Measurements from ENCODE around the gene OR2A14.
"Not testable (repeated sequence)": the region's sequence is repeated elsewhere in the genome, so short reads cannot be mapped to it uniquely, and the experiment has no call there.

Gene OR2A14

GRCh38 chr7:144148224-144148827 lies 25.4 kb downstream of the OR2A14 start:
- no peak for DNase-seq

GRCh38 chr7:144158861-144159260 lies 35.9 kb downstream of the OR2A14 start:
- DNase-seq, result no peak

- no peak for DNase-seq
Observed at GRCh38 chr7:144164784-144165183, 41.8 kb downstream of the OR2A14 start.

DNA sequence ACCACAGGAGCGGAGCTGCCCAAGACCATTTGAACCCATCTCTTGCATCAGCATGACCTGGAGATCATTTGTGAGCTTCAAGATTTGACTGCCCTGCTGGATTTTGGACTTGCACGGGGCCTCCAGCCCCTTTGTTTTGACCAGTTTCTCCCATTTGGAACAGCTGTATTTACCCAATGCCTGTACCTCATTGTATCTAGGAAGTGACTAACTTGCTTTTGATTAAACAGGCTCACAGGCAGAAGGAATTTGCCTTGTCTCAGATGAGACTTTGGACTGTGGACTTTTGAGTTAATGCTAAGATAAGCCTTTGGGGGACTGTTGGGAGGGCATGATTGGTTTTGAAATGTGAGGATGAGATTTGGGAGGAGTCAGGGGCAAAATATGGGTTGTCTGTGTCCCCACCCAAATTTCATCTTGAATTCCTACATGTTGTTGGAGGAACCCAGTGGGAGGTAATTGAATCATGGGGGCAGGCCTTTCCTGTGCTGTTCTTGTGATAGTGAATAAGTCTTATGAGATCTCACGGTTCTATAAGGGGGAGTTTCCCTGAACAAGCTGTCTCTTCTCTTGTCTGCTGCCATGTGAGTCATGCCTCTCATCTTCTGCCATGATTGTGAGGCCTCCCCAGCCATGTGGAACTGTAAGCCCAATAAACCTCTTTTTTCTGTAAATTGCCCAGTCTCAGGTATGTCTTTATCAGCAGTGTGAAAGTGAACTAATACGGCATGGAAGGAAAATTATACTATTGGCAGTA lies 48.8 kb downstream of the OR2A14 start:
- DNase-seq, result not testable (repeated sequence)

DNA sequence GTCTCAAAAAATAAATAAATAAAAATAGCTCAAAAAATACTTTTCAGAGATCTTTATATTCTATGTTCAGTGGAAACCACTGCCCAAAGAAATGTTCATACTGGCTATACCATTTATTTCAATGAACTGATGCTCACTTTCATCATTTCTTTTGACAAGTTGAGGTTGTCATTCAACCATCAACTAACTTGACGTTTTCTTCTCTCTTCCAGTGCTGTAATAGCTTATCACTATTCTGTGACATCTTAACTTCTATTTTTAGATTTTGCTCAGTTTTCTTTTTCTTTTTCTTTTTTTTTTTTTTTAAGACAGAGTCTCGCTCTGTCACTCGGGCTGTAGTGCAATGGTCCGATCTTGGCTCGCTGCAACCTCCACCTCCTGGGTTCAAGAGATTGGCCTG lies 51.6 kb downstream of the OR2A14 start:
- DNase-seq, result no peak

- DNase-seq, result not testable (repeated sequence)
Observed at GRCh38 chr7:144178380-144179164, 55.6 kb downstream of the OR2A14 start.

GRCh38 chr7:144179165-144179479 lies 56.1 kb downstream of the OR2A14 start:
- not testable (repeated sequence) for DNase-seq

Measured in right kidney (tissue), 1 donor.